ENCODE measurements around the gene BST2.

The BST2 gene

GRCh38 chr19:17405250-17406045 lies at the start of gene BST2:
TSS of gene BST2 (minus strand) at chr19:17405630. CDS start at chr19:17405575, 55 bp downstream.
- peak; percentile 12 to 19 for DNase-seq

GRCh38 chr19:17454576-17455071 lies 49.2 kb upstream of the BST2 start:
- DNase-seq = no peak

- no peak for DNase-seq
Measured at GRCh38 chr19:17451820-17452219, 46.4 kb upstream of the BST2 start.

- DNase-seq = no peak
Measured at GRCh38 chr19:17450264-17451075, 45.0 kb upstream of the BST2 start.

- DNase-seq = no peak
Measured at GRCh38 chr19:17448131-17448967, 42.9 kb upstream of the BST2 start, which contains the start of gene TMEM221. TSS of gene TMEM221 (minus strand) at chr19:17448668. CDS start at chr19:17448462, 206 bp downstream.

- DNase-seq = no peak
Measured at GRCh38 chr19:17447704-17448130, 42.3 kb upstream of the BST2 start.

- DNase-seq = no peak
Measured at GRCh38 chr19:17445526-17446165, 40.2 kb upstream of the BST2 start.

GRCh38 chr19:17441241-17442021 lies 36.0 kb upstream of the BST2 start:
- DNase-seq = peak in 1 of 2 donors; percentile 3

GRCh38 chr19:17436874-17437267 lies 31.4 kb upstream of the BST2 start:
- DNase-seq = no peak

- DNase-seq = no peak
Measured at GRCh38 chr19:17436094-17436873, 30.9 kb upstream of the BST2 start.

- no peak for DNase-seq
Measured at GRCh38 chr19:17435218-17435617, 29.8 kb upstream of the BST2 start.

- DNase-seq = no peak
Measured at GRCh38 chr19:17431417-17431816, 26.0 kb upstream of the BST2 start.

GRCh38 chr19:17429641-17430113 lies 24.2 kb upstream of the BST2 start:
- DNase-seq = no peak

GRCh38 chr19:17424743-17425365 lies 19.4 kb upstream of the BST2 start:
- DNase-seq = no peak

GRCh38 chr19:17423429-17424208 lies 18.2 kb upstream of the BST2 start:
- no peak for DNase-seq

- DNase-seq = no peak
Measured at GRCh38 chr19:17421942-17422341, 16.5 kb upstream of the BST2 start.

GRCh38 chr19:17420475-17420924 lies 15.1 kb upstream of the BST2 start:
- no peak for DNase-seq

- peak; percentile 96 to 97 for DNase-seq
Measured at GRCh38 chr19:17419621-17420474, 14.4 kb upstream of the BST2 start, which contains the start of gene MVB12A. TSS of gene MVB12A (plus strand) at chr19:17420047. CDS start at chr19:17420136, 89 bp downstream.

Measured in hippocampal formation (tissue), 2 donors.